ENCODE results near the gene NFAM1.

NFAM1 gene

GRCh38 chr22:42356533-42356932 is 75.7 kb downstream of the NFAM1 start:
- no peak for DNase-seq

- DNase-seq, result no peak
These were observed 78.1 kb downstream of the NFAM1 start for GRCh38 chr22:42353883-42354727.

- DNase-seq, result no peak
These were observed 81.8 kb downstream of the NFAM1 start for GRCh38 chr22:42350373-42350772.

- no peak for DNase-seq
These were observed 84.8 kb downstream of the NFAM1 start for GRCh38 chr22:42347281-42347824.

- no peak for DNase-seq
These were observed 85.5 kb downstream of the NFAM1 start for GRCh38 chr22:42346722-42347121.

- DNase-seq, result no peak
These were observed 86.7 kb downstream of the NFAM1 start for GRCh38 chr22:42345458-42345857.

- no peak for DNase-seq
These were observed 87.8 kb downstream of the NFAM1 start for GRCh38 chr22:42344361-42344905.

- DNase-seq, result no peak
These were observed 88.6 kb downstream of the NFAM1 start for GRCh38 chr22:42343531-42344081.

GRCh38 chr22:42343121-42343454 is 89.1 kb downstream of the NFAM1 start:
- DNase-seq, result no peak

GRCh38 chr22:42342426-42343120 is 89.6 kb downstream of the NFAM1 start:
- no peak for DNase-seq

GRCh38 chr22:42341779-42342178 is 90.4 kb downstream of the NFAM1 start:
- no peak for DNase-seq

GRCh38 chr22:42340829-42341383 is 91.3 kb downstream of the NFAM1 start:
- DNase-seq, result no peak

- no peak for DNase-seq
These were observed 92.1 kb downstream of the NFAM1 start for GRCh38 chr22:42340150-42340549.

- DNase-seq, result no peak
These were observed 93.7 kb downstream of the NFAM1 start for GRCh38 chr22:42338479-42338878.

- no peak for DNase-seq
These were observed 94.8 kb downstream of the NFAM1 start for GRCh38 chr22:42337356-42337755.

GRCh38 chr22:42336527-42337227 is 95.5 kb downstream of the NFAM1 start:
- no peak for DNase-seq

- DNase-seq, result no peak
These were observed 96.3 kb downstream of the NFAM1 start for GRCh38 chr22:42335839-42336378.

GRCh38 chr22:42334875-42335512 is 97.2 kb downstream of the NFAM1 start:
- DNase-seq, result no peak

- DNase-seq, result no peak
These were observed 98.7 kb downstream of the NFAM1 start for GRCh38 chr22:42333544-42333943.

GRCh38 chr22:42332089-42332488 is 100.1 kb downstream of the NFAM1 start:
- DNase-seq, result no peak

- no peak for DNase-seq
These were observed 101.2 kb downstream of the NFAM1 start for GRCh38 chr22:42331014-42331413.

All from stimulated activated naive CD4-positive, alpha-beta T cell treated with Interleukin-2 at 50 U/mL for 16 hours (primary cell).